ENCODE measurements around the gene MACO1. TPM values are rescaled to one million over a fixed set of nuclear protein-coding genes. Genes with fewer than 3 reads are reported as not detected.
A peak's percentile ranks its signal among the peaks of the same experiment; 100 is the strongest.

Gene MACO1
- total and polyA plus RNA-seq, 9 of the 15 experiments (the other 6 are each of a cell fraction or from before 2014, with no cell fraction given), result 4.6 to 28.4 (median 21.7) TPM

DNA sequence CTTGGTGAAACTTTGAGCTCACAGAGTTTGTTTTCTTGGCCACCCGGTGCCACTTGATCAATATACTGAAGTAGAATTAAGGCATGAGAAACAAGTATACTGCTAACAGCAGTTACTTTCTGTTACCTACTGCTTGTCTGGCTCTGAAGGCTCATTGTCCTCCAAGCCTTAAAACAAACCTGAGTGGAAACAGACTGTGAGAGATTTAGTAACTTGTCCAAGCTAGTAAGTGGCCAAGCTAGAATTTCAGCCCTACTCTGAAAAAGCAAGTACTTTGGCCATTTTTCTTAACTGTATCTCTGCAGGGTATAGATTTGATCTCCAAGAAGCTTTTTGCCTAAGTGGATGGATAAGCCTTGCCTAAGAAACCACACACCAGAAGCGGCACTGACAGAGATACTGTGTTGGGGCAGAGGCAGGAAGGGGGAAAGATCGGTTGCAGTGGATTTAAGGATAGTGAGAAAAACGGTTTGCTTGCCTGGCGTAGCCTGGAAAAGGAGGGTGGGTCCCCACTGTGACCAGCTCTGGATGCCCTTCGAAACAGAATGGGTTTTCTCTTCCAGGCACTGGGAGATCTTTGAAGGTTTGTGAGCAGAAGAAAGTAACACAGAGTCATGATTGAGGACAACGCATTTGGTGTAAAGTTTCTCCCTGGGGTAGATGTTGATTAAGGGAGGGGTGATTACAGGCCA lies 2.1 kb upstream of the MACO1 start (continued):
- 0 out of 2 replicates have a peak, but pooled peaks have one; percentile 26 for TF ChIP-seq NBN (IDR thresholded peaks at IDR 0.05; ENCODE audit: low read depth)
- no peak for TF ChIP-seq SLC30A9 (CRISPR knock-in tag; IDR thresholded peaks at IDR 0.05)
- TF ChIP-seq LARP7 (IDR thresholded peaks at IDR 0.05), result no peak
- 0 out of 2 replicates have a peak, but pooled peaks have one; percentile 31 for TF ChIP-seq ZNF644 (tag; IDR thresholded peaks at IDR 0.05; ENCODE audit: low read depth)
- no peak for TF ChIP-seq ZNF699 (CRISPR knock-in tag; IDR thresholded peaks at IDR 0.05; ENCODE audit: insufficient replicate concordance)
- TF ChIP-seq MEIS2 (IDR thresholded peaks at IDR 0.05; ENCODE audit: partially characterized antibody), result no peak
- TF ChIP-seq BRF1 (IDR thresholded peaks at IDR 0.05; ENCODE audit: borderline replicate concordance, extremely low read depth, insufficient read length), result no peak
- TF ChIP-seq NCOA2 (IDR thresholded peaks at IDR 0.05; ENCODE audit: partially characterized antibody in 2 of 2), result no peak
- TF ChIP-seq, protein P1, sequence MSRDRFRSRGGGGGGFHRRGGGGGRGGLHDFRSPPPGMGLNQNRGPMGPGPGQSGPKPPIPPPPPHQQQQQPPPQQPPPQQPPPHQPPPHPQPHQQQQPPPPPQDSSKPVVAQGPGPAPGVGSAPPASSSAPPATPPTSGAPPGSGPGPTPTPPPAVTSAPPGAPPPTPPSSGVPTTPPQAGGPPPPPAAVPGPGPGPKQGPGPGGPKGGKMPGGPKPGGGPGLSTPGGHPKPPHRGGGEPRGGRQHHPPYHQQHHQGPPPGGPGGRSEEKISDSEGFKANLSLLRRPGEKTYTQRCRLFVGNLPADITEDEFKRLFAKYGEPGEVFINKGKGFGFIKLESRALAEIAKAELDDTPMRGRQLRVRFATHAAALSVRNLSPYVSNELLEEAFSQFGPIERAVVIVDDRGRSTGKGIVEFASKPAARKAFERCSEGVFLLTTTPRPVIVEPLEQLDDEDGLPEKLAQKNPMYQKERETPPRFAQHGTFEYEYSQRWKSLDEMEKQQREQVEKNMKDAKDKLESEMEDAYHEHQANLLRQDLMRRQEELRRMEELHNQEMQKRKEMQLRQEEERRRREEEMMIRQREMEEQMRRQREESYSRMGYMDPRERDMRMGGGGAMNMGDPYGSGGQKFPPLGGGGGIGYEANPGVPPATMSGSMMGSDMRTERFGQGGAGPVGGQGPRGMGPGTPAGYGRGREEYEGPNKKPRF (IDR thresholded peaks at IDR 0.05; ENCODE audit: low read depth, low read length), result no peak
- TF ChIP-seq, protein P2, sequence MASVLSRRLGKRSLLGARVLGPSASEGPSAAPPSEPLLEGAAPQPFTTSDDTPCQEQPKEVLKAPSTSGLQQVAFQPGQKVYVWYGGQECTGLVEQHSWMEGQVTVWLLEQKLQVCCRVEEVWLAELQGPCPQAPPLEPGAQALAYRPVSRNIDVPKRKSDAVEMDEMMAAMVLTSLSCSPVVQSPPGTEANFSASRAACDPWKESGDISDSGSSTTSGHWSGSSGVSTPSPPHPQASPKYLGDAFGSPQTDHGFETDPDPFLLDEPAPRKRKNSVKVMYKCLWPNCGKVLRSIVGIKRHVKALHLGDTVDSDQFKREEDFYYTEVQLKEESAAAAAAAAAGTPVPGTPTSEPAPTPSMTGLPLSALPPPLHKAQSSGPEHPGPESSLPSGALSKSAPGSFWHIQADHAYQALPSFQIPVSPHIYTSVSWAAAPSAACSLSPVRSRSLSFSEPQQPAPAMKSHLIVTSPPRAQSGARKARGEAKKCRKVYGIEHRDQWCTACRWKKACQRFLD (CRISPR knock-in tag; IDR thresholded peaks at IDR 0.05), result no peak; the same call in 1 of the 2 replicates
- TF ChIP-seq FOSL1 (tag; conservative IDR thresholded peaks at IDR 0.05), result no peak
- 0 out of 2 replicates have a peak, but pooled peaks have one; percentile 29 for TF ChIP-seq GMEB1 (CRISPR knock-in tag; IDR thresholded peaks at IDR 0.05)
- TF ChIP-seq ILF3 (IDR thresholded peaks at IDR 0.05; ENCODE audit: borderline replicate concordance), result no peak
- TF ChIP-seq, protein P3, sequence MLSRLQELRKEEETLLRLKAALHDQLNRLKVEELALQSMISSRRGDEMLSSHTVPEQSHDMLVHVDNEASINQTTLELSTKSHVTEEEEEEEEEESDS (CRISPR knock-in tag; IDR thresholded peaks at IDR 0.05), result no peak
- no peak for TF ChIP-seq HMGXB4 (CRISPR knock-in tag; IDR thresholded peaks at IDR 0.05)
- TF ChIP-seq UBTF (IDR thresholded peaks at IDR 0.05; ENCODE audit: borderline replicate concordance in 1 of 2, low read depth in 2 of 2, low read length in 2 of 2), result peak; percentile 53; a peak in 1 of 4 replicates
- no peak for TF ChIP-seq ZNF785 (CRISPR knock-in tag; IDR thresholded peaks at IDR 0.05)

Measured in K562 (cell line).